ENCODE data around the gene EXOC2. TPM values are rescaled to one million over a fixed set of nuclear protein-coding genes. Genes with fewer than 3 reads are reported as not detected.
A peak's percentile ranks its signal among the peaks of the same experiment; 100 is the strongest.

The EXOC2 gene
- total and polyA plus RNA-seq, 10 of the 15 experiments (the other 5 are each of a cell fraction or from before 2014, with no cell fraction given), result 8.7 to 32.8 (median 20.7) TPM

DNA sequence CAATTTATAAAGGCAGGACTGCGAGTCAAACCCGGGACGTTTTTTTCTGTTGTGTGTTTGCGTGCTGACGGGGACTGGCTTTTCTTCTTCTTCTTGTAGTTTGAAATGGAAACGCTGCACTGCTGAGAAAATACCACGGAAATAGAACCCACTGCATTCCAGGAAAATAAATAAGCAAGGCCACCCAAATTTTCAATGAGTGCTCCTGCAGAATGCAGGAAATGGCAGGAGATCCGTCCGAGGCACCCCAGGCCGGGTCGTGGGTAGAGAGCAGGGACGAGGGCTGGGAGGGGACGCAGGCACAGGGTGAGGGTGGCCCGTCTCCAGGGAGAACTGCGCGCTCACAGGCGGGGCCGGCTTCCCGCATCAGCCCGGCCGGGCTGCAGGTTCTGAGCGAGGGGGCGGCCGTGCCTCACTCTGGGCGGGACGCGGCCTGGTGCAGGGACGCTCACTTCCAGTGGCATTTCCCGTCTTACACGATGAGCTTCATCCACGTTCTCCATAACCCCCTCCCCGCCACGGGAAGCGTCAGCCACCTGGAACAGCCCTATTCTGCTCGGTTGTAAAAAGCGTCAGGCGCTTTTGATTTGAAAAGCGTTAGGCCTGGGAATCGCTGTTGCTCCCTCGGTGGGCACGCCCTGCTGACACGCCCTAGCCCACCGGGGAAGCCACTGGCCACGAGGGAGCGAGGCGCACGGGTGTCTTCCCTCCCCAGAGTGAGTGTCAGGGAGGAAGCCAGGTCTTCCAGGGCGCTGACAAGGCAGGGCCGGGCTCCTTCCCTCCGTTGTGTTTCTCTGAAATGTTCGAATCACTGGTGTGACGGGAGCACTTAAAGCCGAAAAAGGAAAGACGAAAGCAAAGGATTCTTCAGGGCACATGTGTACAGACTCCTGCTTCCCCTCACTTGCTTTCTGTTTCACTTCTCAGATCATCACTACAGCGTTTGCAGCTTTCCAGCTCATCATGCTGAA is 17.9 kb upstream of the EXOC2 start (continued):
- TF ChIP-seq HDAC2 (IDR thresholded peaks at IDR 0.05) (no peak), NFXL1 (IDR thresholded peaks at IDR 0.05; ENCODE audit: borderline replicate concordance) (no peak), FOS (IDR thresholded peaks at IDR 0.05; ENCODE audit: borderline replicate concordance, extremely low read depth, insufficient read length) (no peak), HDAC6 (IDR thresholded peaks at IDR 0.05; ENCODE audit: unreplicated experiment) (no peak), NR2C1 (IDR thresholded peaks at IDR 0.05) (no peak), HDGF (IDR thresholded peaks at IDR 0.05) (no peak), SMC3 (IDR thresholded peaks at IDR 0.05; ENCODE audit: borderline replicate concordance, low read length) (no peak), LARP7 (IDR thresholded peaks at IDR 0.05) (0 out of 2 replicates have a peak, but pooled peaks have one; percentile 35), SMAD5 (IDR thresholded peaks at IDR 0.05; ENCODE audit: low read depth) (no peak), NRF1 (conservative IDR thresholded peaks at IDR 0.05; ENCODE audit: low read depth, low read length) (no peak), CBFB (IDR thresholded peaks at IDR 0.05; ENCODE audit: low read depth) (no peak), SIN3A (IDR thresholded peaks at IDR 0.05; ENCODE audit: low read depth, low read length) (peak; percentile 71; the same call in 1 of the 2 replicates), GATAD2B (conservative IDR thresholded peaks at IDR 0.05; ENCODE audit: low read depth) (peak; percentile 67; the same call in 1 of the 2 replicates), BHLHE40 (IDR thresholded peaks at IDR 0.05; ENCODE audit: borderline replicate concordance in 1 of 2, low read depth in 2 of 2, low read length in 1 of 2) (peak; percentile 55 to 67; a peak in 3 of 4 replicates), CBX5 (IDR thresholded peaks at IDR 0.05; ENCODE audit: low read depth) (no peak), CBX3 (IDR thresholded peaks at IDR 0.05; ENCODE audit: borderline replicate concordance, low read depth) (no peak)
- TF ChIP-seq, protein P1, sequence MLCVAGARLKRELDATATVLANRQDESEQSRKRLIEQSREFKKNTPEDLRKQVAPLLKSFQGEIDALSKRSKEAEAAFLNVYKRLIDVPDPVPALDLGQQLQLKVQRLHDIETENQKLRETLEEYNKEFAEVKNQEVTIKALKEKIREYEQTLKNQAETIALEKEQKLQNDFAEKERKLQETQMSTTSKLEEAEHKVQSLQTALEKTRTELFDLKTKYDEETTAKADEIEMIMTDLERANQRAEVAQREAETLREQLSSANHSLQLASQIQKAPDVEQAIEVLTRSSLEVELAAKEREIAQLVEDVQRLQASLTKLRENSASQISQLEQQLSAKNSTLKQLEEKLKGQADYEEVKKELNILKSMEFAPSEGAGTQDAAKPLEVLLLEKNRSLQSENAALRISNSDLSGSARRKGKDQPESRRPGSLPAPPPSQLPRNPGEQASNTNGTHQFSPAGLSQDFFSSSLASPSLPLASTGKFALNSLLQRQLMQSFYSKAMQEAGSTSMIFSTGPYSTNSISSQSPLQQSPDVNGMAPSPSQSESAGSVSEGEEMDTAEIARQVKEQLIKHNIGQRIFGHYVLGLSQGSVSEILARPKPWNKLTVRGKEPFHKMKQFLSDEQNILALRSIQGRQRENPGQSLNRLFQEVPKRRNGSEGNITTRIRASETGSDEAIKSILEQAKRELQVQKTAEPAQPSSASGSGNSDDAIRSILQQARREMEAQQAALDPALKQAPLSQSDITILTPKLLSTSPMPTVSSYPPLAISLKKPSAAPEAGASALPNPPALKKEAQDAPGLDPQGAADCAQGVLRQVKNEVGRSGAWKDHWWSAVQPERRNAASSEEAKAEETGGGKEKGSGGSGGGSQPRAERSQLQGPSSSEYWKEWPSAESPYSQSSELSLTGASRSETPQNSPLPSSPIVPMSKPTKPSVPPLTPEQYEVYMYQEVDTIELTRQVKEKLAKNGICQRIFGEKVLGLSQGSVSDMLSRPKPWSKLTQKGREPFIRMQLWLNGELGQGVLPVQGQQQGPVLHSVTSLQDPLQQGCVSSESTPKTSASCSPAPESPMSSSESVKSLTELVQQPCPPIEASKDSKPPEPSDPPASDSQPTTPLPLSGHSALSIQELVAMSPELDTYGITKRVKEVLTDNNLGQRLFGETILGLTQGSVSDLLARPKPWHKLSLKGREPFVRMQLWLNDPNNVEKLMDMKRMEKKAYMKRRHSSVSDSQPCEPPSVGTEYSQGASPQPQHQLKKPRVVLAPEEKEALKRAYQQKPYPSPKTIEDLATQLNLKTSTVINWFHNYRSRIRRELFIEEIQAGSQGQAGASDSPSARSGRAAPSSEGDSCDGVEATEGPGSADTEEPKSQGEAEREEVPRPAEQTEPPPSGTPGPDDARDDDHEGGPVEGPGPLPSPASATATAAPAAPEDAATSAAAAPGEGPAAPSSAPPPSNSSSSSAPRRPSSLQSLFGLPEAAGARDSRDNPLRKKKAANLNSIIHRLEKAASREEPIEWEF (IDR thresholded peaks at IDR 0.05; ENCODE audit: insufficient replicate concordance, low read depth, low read length), result no peak
